Rectal smooth muscle tissue (tissue), 1 donor: Measurements from ENCODE around the gene VIPR2.
"Not testable (repeated sequence)": the region's sequence is repeated elsewhere in the genome, so short reads cannot be mapped to it uniquely, and the experiment has no call there.

Experiments used
- H3K27ac ChIP-seq: one replicate; pipeline ENCODE4 v1.7.0; 2013; ENCODE audit warnings: low read depth, low read length, inconsistent platforms
- H3K27me3 ChIP-seq: one replicate; pipeline ENCODE4 v1.7.0; 2013; ENCODE audit warnings: low read length; ENCODE audit not compliant: control insufficient read depth, insufficient read depth
- H3K36me3 ChIP-seq: one replicate; pipeline ENCODE4 v1.7.0; 2013; ENCODE audit warnings: low read length; ENCODE audit not compliant: control insufficient read depth, insufficient read depth
- H3K4me1 ChIP-seq: one replicate; pipeline ENCODE4 v1.7.0; 2013; ENCODE audit warnings: low read length; ENCODE audit not compliant: control insufficient read depth, insufficient read depth
- H3K4me3 ChIP-seq: one replicate; pipeline ENCODE4 v1.7.0; 2013; ENCODE audit warnings: low read length
- H3K9ac ChIP-seq: one replicate; pipeline ENCODE4 v1.7.0; 2013; ENCODE audit warnings: low read length

The VIPR2 gene

DNA sequence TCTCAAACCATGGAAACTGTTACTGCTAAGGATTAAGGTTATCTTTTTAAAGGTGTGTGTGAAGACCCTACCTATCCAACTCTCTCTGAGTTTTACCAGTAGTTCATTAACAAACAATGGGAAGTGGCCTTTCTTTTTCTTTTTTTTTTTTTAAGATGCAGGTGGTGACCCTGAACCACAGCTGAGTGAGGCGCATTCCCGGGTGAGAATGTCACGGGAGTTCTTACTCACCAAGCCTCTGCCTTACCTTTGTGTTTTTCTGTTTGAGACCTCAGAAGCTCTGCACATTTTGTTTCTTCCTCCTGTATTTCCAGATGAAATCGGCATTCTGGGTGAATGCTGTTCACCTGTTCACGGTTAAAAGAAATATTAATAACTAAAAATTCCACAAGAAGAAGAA lies 2.5 kb downstream of the VIPR2 start:
- Histone ChIP-seq H3K9ac (no peak overlapping the region), H3K36me3 (no peaks in the 10 kb centered on the region), H3K27ac (no peak overlapping the region), H3K27me3 (no peaks in the 10 kb centered on the region), H3K4me1 (peaks cover 12% of the 10 kb centered on the region), H3K4me3 (no peak overlapping the region)

DNA sequence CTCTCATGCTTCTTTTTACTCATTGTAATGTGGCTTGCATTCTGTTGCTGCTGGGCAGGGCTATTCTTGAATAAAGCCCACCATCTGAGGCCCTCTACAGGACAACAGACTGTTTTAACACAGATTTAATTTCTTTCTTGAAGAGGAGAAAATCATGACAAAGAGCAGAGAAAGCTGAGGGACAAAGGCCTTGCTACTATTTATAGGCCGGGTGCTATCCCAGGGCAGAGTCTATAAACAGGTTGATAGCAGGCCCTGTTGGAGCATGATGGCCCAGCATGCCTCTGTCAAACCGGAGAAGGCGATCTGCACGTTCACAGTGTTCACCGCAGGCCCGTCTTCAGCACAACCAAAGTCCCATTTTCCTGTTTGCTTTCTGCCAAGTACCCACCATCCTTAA lies 3.0 kb downstream of the VIPR2 start:
- H3K4me3 ChIP-seq: no peak overlapping the region
- no peak overlapping the region for H3K27ac ChIP-seq
- H3K4me1 ChIP-seq: peaks cover 12% of the 10 kb centered on the region
- peaks cover 2% of the 10 kb centered on the region for H3K27me3 ChIP-seq
- H3K36me3 ChIP-seq: peaks cover 2% of the 10 kb centered on the region
- H3K9ac ChIP-seq: no peak overlapping the region

DNA sequence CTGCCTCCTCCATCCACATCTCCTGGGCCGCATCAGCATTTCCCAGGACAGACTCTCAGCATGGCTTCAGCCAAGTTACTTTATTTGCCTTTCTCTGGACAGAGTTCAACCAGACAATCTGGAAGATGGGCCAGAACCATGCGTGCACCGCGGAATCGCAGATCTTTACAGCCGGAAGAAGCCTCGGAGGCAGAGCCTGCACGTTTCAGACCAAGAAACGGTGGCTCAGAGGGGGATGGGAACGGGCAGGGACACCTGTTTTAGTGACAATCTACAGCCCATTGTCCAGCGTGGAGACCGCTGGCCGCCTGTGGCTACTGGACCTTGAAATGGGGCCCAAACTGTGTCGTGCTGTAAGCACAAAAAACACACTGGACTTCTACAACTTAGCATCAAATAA lies 3.5 kb downstream of the VIPR2 start:
- no peak overlapping the region for H3K9ac ChIP-seq
- no peak overlapping the region for H3K4me3 ChIP-seq
- peaks cover 3% of the 10 kb centered on the region for H3K27me3 ChIP-seq
- peaks cover 12% of the 10 kb centered on the region for H3K4me1 ChIP-seq
- peaks cover 2% of the 10 kb centered on the region for H3K36me3 ChIP-seq
- no peak overlapping the region for H3K27ac ChIP-seq

DNA sequence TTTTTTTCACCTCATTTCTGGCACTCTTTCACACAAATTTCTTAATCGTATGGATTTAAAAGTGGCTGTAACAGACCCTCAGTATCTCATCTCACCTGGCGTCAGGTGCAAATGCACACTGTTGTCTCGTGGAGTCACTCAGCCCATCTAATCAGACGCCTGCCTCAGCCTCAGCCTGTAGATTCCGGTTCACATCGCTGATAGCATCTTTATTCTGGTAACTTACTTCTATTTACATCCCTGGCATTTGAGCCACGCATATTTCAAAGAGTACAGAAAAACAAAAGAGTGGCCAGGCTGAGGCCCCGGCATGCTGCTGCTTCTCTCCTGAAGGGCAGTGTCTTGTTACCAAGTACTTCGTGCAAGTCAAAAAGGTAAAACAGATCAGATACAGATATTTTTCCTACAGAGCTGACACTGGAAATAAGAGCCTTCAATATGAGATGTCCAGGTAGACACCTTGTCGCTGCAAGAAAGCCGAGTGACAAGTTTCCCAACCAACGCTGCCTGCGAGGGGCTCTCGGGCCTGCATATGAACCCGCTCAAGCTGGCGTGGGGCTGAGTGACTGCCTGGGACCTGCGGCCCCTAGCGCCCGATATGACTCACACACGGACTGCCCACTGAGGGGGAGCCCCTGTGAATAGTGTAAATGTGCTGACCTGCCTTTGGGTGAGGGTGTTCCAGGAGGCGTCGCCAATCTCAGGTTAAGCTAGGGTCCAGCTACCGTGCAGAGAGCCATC lies 4.3 kb downstream of the VIPR2 start:
- Histone ChIP-seq H3K4me3 (no peak overlapping the region), H3K4me1 (peaks cover 12% of the 10 kb centered on the region), H3K36me3 (peaks cover 2% of the 10 kb centered on the region), H3K27ac (no peak overlapping the region), H3K27me3 (peaks cover 3% of the 10 kb centered on the region), H3K9ac (no peak overlapping the region)

DNA sequence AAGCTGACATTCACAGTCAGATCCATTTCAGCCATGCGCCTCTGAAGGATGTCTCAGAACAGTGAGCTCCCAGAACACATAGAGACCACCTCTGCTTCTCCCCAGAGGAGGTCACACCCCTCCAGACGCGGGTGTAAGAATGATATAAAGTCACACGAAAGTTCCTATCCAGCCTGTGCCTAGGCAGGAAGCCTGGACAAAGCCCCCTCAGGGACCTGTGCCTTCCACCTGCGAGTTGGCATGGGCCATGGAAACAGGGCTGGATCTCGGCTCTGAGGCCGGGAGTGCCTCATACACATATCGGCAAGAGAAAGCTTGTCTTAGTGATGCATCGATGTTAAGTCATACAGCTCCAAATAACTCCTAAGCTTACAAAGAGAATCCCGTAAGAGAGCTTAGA lies 5.0 kb downstream of the VIPR2 start:
- H3K4me1 ChIP-seq: peaks cover 12% of the 10 kb centered on the region
- no peak overlapping the region for H3K4me3 ChIP-seq

DNA sequence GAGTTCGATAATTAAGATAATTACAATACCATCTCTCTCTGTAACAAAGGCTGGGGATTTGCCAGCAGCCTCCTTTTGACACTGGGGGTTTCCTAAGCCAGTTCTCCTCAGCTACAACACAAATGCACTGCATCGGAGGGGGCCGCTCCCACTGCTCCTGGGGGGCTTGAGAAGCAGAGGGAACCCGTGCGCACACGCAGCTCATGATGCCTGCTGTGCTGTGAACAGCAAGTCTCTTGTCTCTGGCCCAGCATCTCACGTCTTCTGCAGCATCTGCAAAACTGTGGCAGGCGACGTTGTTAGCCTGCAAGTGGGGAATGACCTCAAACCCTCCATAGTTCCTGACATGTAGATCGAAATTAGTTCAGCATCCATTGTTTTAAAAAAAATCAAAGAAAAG lies 5.5 kb downstream of the VIPR2 start:
- H3K4me1 ChIP-seq: peaks cover 12% of the 10 kb centered on the region
- H3K27me3 ChIP-seq: peaks cover 3% of the 10 kb centered on the region
- peaks cover 2% of the 10 kb centered on the region for H3K36me3 ChIP-seq
- H3K4me3 ChIP-seq: no peak overlapping the region
- H3K9ac ChIP-seq: no peak overlapping the region
- H3K27ac ChIP-seq: no peak overlapping the region

More for the DNA sequence above, 5.0 kb downstream of the VIPR2 start:
- Histone ChIP-seq H3K27ac (no peak overlapping the region), H3K36me3 (peaks cover 2% of the 10 kb centered on the region), H3K27me3 (peaks cover 3% of the 10 kb centered on the region), H3K9ac (no peak overlapping the region)

DNA sequence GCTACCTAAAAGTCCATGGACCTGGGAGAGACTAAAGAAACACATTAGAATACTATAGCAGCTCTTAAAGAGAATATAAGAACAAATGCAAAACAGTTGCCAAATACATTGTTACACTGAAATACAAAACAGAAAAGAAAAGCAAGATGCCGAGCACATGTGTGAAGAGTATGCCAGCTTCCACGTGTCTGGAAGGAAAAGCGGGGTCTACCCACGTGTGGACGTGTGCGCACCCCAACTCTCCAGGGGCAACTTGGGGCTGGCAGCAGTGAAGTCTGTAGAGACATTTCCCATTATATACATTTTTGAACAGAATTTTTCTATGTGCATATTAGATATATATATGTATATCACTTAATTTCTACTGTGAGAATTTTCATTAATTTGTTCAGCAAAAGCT lies 6.2 kb downstream of the VIPR2 start:
- peaks cover 3% of the 10 kb centered on the region for H3K27me3 ChIP-seq
- H3K27ac ChIP-seq: no peak overlapping the region
- H3K9ac ChIP-seq: no peak overlapping the region

DNA sequence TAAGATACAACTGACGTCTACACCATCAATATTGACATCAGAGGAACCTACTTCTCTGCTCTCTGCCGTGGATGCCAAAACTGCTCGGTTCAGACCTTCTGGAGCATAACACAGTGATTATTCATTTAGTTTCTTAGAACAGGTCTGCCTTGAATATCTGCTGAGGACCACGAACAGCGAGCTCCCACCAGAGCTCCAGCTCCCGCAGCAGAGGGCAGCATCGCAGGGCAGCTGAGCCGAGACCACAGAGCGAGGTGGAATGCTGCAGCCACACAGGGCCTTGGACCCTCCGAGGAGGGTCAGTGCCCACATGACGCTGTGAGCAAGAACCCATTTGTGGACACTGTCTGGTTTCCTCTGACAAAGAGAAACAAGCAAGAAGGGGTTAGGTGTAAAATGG lies 6.8 kb downstream of the VIPR2 start:
- H3K9ac ChIP-seq: no peak overlapping the region
- peaks cover 3% of the 10 kb centered on the region for H3K27me3 ChIP-seq
- no peak overlapping the region for H3K4me3 ChIP-seq
- peaks cover 2% of the 10 kb centered on the region for H3K36me3 ChIP-seq
- H3K4me1 ChIP-seq: peaks cover 12% of the 10 kb centered on the region
- H3K27ac ChIP-seq: no peak overlapping the region

More for the DNA sequence above, 6.2 kb downstream of the VIPR2 start:
- Histone ChIP-seq H3K36me3 (peaks cover 2% of the 10 kb centered on the region), H3K4me1 (peaks cover 12% of the 10 kb centered on the region), H3K4me3 (no peak overlapping the region)

DNA sequence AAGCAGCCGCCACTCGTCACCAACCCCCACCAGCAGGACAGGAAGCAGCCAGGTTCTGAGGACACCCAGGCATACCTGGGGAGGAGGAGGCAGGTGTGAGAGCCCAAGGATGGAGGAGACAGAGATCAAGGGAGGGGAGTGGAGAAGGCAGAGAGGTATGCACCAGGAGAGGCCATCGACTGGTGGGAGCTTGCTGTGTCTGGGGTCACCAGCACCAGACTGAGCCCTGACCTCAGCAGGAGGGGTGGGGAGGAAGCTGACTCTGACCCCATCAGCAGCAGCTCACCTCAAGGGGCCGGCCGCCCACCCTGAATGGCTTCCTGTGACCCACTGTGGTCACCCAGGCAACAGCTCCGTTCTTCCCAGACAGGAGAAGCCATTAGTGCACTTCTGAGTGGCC lies 7.8 kb downstream of the VIPR2 start:
- Histone ChIP-seq H3K4me3 (no peak overlapping the region), H3K27ac (no peak overlapping the region), H3K4me1 (peaks cover 10% of the 10 kb centered on the region), H3K27me3 (peaks cover 3% of the 10 kb centered on the region), H3K9ac (no peak overlapping the region), H3K36me3 (peaks cover 2% of the 10 kb centered on the region)

DNA sequence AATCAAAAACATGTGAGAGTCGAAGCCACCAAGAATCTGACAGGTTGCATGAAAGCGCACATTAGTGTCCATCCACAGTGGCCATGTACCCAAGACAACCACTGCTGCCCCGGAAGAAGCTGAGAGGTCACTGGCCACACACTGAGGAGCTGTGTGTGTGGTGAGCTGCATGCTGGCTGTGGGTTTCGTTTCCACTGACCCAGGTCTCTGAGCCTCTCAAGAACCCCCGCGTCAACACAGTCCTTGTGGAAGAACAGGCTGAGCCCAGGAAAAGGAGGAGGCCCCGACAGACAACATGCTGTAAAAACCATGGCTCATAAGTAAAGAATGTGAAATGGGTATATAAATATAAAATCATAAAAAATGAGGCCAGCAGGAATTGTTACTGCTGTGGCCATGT lies 8.2 kb downstream of the VIPR2 start:
- H3K27ac ChIP-seq: no peak overlapping the region
- peaks cover 2% of the 10 kb centered on the region for H3K36me3 ChIP-seq
- no peak overlapping the region for H3K4me3 ChIP-seq
- peaks cover 6% of the 10 kb centered on the region for H3K4me1 ChIP-seq
- peaks cover 3% of the 10 kb centered on the region for H3K27me3 ChIP-seq
- no peak overlapping the region for H3K9ac ChIP-seq

DNA sequence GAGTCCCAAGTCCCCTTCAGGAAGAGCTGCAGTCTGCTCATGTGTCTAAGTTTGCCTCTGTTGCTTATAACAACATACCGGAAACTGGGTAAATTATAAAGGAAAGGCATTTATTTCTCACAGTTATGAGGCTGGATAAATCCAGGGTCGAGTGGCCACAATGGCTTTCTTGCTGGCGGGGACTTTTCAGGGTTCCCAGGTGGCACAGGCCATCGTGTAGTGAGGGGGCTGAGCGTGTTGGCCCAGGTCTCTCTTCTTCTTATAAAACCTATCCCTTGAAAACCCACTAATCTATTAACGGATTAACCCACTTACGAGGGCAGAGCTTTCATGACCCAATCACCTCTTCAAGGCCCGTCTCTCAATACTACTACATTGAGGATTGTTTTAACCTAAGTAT lies 8.7 kb downstream of the VIPR2 start:
- Histone ChIP-seq H3K36me3 (peaks cover 2% of the 10 kb centered on the region), H3K27ac (no peak overlapping the region), H3K4me3 (no peak overlapping the region), H3K4me1 (peaks cover 2% of the 10 kb centered on the region), H3K9ac (no peak overlapping the region), H3K27me3 (peaks cover 3% of the 10 kb centered on the region)

DNA sequence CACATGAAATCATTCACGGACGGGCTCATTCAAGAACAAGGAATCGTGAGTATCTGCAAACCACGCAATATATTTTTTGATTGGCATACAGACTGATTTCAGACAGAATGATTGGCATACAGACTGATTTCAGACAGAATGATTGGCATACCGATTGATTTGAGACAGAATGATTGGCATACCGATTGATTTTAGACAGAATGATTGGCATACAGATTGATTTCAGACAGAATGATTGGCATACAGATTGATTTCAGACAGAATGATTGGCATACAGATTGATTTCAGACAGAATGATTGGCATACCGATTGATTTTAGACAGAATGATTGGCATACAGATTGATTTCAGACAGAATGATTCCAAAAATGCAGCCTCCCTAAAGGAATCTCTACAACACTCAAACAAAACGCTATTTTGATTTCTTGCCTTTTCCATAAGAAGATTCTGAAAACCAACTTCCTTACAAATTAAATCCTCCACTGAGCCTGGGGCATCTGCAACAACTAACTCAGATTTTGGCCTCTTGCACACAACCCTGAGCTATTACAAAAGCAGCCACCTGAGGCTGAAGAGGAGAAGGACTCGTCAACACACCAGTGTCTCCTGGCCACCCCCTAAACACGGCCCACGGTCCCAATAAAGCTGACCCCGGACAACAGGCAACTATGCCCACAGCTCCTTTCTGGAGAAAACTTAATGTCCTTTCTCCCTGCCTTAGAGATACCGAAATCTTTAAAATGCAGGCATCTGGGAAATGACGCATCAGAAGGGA lies 11.8 kb downstream of the VIPR2 start:
- not testable (repeated sequence) for H3K4me3 ChIP-seq, H3K4me1 ChIP-seq, H3K36me3 ChIP-seq, H3K27me3 ChIP-seq, H3K9ac ChIP-seq, H3K27ac ChIP-seq

DNA sequence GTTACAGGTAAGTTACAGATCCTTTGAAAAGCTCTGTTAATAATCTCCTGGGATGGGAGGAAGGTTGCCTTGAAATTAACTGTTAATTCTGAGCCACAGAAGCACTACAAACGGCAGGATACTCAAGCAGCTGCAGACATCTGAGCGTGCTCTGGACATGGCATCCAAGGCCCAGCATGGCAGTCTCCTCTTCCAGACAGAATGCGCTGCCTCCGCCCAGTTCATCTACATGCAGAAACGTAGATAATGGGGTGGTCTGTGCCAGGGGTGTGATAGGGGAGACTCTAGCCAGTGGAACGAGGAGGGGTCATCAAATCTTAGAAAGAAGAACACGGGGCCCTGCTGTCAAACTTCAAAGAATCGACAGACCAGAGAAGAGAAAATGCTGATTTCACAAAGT lies 13.8 kb downstream of the VIPR2 start:
- H3K27me3 ChIP-seq: no peaks in the 10 kb centered on the region
- no peak overlapping the region for H3K27ac ChIP-seq
- no peak overlapping the region for H3K4me3 ChIP-seq
- no peaks in the 10 kb centered on the region for H3K36me3 ChIP-seq
- H3K4me1 ChIP-seq: no peaks in the 10 kb centered on the region
- H3K9ac ChIP-seq: no peak overlapping the region
